Islet of Langerhans (tissue), 1 donor: ENCODE measurements around the gene DOCK8.

Experiments used
- FAIRE-seq: peaks from one replicate; lab custom pipeline; 2011; peaks lifted over from hg19 to GRCh38; lab: Jason Lieb, UNC

The DOCK8 gene

DNA sequence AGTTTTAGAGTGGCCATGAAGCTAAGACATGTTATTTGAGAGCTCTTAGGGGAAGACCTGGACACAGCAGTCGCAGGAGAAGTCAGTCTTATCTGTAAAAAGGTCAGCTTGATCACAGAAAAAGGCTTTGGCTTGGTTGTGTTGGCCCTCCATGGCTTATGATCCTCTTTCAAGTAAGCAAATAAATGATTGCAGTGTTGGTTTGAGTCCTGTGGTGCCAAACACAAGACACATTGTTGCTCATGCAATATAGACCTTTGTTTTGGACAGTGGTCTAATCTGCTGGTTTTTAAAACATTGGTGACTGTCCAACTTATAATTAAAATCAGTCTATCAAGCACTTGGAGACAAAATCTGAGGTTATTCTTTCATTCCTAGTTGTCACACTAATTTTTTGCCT is 54.0 kb downstream of the DOCK8 start:
- no peak for FAIRE-seq

DNA sequence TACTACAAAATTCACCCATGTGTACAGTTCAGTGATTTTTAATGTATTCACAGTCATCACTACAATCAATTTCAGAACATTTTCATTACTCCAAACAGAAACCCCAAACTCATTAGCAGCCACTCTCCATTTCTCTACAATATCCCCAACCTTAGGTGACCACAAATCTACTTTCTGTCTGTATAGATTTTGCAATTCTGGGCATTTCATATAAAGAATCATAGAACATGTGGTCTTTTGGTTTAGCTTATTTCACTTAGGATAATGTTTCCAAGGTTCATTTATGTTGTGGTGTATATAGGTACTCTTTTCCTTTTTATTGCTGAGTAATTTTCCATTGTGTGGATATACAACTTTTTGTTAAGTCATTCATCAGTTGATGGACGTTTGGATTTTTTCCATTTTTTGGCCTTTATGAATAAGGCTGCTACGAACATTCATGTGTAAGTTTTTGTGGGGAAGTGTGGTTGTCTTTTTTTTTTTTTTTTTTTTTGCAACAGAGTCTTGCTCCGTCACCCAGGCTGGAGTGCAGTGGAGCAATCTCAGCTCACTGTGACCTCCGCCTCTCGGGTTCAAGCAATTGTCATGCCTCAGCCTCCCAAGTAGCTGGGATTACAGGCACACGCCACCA is 54.5 kb downstream of the DOCK8 start:
- FAIRE-seq, result no peak

DNA sequence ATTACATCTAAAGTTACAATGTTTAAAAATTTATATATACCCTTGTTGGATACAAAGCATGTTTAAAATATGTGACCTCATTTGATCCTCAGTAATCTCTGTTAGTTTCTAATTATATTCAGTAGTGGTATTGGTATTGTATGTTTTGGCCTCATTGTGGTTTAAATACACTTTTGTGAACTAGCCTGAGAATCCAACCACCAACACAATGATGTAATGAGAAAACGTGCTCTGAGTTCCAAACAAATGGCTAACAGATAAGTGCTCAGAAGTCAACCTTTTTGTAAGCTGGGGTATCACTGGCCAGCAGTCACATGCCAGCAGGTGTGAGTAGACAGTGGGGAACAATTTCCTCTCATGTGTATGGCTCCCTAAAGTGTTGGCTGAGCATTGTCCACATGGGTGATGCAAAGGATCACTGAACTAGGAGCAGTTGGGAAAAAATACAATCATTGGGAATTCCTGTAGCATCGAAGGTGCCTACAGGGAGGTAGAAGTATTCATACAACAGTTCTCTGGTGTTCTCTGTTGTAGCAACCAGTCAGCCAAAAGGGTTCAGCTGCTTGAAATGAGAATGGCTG is 56.1 kb downstream of the DOCK8 start:
- FAIRE-seq, result no peak

DNA sequence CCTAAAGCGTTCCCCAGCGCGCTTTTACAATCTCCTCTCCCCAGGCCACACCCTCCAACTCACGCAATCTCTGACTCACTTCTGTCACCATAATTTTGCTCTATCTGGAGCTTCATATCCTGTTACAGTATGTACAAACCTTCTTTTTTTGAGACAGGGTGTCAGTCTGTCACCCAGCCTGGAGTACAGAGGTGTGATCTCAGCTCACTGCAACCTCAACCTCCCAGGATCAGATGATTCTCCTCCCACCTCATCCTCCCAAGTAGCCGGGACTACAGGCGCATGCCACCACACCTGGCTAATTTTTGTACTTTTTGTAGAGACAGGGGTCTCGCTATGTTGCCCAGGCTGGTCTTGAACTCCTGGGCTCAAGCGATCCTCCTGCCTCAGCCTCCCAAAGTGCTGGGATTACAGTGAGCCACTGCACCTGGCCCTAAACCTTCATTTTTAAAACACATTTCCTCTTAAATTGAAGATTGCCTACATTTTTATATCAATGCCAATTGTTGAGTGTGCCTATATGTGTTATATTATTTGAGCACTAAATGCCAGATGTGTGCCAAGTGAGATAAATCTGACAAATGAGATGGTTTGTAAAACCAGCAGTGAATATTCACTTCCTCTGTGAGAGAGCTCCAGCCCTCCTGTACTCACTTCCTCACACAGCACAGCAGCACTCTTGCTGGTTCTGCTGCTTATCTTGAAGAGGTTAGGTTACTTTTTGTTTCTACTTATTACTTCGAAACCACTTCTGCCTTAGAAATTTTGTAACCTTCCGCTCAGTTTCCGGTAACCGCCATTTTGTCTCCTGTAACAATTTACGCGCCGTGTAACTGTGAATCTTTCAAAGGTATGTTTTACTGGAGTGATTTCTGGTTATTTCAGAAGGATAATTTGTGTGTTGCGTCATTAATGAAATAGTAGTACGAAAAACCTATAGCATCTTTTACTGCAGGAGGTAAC is 57.9 kb downstream of the DOCK8 start:
- no peak for FAIRE-seq

DNA sequence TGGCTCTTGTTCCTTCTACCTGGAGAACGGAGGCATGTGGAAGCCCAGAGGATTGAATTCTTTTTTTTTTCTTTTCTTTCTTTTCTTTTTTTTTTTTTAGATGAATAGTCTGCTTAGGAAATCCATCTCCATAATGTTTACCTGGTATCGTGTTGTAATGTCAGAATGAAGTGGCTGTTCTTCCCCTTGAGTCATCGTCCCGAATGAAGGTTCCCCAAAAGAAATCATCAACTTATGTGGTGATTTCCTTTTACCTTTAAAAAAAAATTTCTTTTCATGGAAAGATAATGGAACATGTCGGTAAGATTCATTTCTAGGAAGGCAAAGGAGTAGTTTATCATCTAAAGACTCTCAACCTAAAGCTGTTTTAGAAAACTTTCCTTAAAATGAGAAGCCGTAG is 59.7 kb downstream of the DOCK8 start:
- FAIRE-seq, result no peak

DNA sequence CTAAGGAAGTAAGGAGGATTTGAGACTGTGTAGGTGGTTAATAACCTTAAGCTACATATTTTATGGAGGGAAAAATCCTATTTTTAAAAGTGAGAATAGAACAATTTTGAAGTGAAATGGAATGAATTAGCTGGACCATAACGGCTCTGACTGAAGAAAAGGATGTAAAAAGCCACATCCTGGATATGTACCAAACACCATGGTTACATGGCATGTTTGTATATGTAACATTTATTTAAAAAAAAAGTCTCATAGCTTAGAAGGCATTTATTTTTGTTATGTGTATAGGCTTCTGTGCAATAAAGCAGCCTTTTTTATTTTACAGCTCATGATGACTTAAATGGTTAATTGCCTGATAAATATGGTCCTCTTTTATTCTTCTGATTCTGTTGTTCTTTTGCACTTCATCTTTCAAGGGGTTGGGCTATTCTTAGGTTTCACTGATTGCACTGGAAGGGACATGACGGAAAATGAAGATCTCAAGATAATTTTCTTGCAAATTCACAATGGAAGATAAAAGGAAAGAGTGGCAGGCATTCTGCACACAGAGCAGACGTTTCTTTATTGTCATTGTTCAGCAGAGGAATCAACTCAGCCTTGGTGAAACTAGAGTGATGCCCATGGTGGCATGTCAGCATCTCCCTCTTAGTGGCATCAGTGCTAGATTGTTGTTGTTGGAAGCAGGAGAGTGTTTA is 63.1 kb downstream of the DOCK8 start:
- no peak for FAIRE-seq

DNA sequence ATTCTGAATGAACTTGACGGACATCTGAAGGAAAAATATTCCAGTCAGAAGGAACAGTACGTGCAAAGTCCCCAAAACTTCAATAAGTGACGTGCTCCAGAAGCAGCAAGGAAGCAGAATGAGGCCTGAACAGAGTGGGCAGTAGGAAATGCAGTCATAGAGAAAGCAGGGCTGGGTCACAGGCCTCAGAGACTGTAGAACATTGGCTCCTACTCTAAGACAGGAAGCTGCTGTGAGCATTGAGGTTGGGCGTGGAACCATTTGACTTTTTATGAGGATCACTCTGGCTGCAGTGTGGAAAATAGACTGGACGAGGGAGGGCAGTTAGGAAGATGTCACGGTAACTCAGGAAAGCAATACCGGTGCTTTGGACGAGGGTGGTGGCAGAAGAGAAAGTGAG is 64.0 kb downstream of the DOCK8 start:
- FAIRE-seq, result no peak

DNA sequence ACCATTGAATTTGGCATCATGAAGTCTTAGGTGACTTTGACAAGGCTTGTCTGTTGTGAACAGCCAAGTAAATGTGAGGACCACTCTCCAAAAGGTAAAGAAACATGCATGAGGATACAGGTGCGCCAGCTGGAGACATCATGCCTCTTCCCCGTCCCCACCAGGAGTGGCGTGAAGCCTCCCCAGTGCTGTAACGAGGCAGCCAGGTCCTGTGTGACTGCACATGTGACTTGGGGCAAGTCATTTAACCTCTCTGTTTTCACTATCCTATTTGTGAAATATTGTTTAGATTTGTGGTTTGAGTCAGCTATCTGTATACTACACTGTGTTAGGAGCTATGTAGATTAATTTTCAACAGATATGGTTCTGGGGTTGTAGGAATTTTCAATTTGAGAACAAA is 65.0 kb downstream of the DOCK8 start:
- FAIRE-seq, result no peak

DNA sequence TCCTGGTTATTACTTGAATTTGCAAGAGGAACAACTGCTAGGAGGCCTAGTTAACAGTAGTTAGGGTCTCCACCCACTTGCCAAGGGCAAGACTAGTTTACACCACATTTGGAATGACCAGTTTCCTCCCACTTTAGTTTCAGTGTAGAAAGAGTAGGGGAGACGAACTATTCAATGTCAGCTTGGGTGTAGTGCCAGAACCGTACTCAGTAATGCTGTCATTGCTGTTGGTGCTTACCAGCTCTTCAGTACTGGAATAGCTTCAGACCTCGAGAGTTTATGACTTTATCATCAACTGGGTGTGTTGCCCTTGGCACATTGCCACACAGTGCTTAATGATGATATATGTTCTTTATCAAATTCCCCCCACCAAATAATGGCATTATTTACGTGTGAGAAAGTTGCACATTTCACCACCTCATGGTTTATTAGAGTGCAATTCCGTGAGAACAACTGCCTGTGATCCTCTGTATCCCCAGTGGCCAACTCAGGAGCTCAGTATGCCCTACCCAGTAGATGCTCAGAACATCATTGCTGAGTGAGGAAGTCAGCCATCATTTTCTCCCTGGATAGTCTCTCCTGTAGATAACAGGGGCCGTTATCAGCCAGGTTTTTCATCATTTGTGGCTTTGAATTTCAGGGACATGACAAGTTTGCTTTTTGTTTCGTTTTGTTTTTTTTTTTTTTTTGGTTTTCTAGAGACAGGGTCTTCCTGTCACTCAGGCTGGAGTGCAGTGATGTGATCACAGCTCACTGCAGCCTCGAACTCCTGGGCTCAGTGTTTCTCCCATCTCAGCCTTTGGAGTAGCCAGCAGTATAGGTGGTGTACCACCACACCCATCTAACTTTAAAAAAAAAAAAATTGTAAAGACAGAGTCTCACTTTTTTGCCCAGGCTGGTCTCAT is 67.3 kb downstream of the DOCK8 start:
- no peak for FAIRE-seq

DNA sequence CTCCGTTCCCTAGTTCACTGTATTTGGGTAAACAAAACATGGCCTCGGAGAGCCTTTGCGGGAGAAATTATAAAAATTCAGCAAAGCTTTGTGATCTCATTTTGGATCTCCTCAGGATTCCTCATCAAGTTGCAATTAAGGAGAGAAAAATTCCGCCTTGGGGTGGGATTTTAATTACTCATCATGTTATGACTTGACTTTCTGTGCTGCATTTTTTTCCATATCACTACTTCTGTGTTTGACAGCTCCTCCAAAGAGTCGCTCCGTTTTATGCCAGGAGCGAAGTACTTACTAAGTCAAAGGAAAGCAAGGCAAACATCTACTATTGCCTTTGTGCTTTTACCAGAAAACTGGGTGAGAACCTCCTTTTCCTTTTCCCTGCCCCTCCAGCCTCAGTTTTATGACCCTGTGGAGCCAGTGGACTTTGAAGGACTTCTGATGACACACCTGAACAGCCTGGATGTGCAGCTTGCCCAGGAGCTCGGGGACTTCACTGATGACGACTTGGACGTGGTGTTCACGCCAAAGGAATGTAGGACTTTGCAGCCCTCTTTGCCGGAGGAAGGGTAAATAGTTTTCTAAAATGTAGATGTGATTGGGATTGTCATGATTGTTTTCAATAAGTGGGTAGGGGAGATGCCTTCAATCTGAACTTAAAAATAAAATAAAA is 71.5 kb downstream of the DOCK8 start:
- no peak for FAIRE-seq

DNA sequence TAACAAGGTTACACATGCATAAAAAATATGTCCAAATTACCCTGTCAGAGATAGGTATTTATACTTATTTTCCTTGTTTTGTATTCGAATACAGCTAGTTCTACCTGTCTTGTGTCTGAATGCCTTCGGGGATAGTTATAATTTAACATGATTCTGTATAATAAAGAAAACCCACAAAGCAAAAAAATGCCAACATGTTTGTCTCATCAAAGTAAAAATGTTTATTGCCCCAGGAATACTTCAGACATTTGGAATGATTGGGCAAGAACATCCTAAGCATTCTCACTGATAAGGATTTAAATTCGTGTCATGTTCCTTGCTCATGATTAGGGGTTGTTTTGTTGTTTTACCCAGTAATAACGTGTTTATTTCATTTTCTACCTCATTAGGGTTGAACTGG is 74.5 kb downstream of the DOCK8 start:
- FAIRE-seq, result no peak

DNA sequence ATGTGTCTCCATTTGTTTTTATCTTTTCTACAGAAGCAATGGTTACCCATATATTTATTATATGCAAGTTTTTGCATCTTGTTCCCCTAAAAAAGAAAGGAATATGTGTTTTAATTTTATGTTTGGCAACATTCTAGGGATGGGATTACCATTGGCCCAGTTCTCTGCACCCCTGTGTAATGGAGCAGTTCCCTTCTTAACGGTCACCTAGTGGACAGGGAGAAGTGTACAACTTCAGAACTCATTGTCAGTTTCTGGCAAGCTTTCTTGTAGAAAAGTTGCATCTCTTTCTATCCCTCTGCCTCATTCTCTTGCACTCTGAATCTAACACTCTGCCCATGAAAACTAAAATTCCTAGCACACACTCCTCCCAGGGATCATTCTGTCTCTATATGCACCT is 78.2 kb downstream of the DOCK8 start:
- FAIRE-seq, result no peak

DNA sequence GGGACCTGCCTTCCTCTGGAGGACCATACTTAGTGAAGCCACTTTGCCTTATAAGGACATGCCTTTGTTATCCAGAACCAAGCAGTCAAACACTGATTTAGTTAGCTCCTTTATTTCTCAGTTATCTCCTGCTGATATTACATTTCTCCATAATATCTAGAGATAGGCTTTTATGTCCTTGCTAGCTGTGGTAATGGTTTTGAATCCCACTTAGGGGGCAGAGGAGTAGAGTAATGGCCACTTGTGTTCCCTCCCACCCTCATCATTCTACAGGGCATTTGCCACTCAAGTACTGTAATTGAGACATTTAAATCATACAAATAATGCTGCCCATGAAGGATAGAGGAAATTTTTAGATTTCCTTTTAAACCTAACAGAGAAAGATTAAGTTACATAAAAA is 80.9 kb downstream of the DOCK8 start:
- FAIRE-seq, result no peak

DNA sequence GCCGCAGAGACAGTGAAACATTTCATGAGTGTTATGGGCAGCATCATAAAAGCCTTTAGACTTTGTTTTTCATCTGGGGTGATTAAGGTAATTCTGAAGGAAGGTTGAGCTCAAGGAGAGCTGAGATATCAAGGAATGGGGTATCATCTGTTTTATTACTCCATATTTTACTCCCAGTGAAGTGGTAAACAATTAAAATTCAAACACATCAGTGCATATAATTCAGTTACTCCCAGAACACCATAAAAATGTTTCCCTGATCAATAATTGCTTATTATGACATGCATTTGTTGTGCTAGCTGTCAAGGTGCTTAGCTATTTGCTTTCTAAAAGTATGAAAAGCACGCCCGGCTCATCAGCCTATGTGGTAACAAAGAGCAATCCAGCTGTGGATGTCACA is 81.7 kb downstream of the DOCK8 start:
- FAIRE-seq, result no peak

DNA sequence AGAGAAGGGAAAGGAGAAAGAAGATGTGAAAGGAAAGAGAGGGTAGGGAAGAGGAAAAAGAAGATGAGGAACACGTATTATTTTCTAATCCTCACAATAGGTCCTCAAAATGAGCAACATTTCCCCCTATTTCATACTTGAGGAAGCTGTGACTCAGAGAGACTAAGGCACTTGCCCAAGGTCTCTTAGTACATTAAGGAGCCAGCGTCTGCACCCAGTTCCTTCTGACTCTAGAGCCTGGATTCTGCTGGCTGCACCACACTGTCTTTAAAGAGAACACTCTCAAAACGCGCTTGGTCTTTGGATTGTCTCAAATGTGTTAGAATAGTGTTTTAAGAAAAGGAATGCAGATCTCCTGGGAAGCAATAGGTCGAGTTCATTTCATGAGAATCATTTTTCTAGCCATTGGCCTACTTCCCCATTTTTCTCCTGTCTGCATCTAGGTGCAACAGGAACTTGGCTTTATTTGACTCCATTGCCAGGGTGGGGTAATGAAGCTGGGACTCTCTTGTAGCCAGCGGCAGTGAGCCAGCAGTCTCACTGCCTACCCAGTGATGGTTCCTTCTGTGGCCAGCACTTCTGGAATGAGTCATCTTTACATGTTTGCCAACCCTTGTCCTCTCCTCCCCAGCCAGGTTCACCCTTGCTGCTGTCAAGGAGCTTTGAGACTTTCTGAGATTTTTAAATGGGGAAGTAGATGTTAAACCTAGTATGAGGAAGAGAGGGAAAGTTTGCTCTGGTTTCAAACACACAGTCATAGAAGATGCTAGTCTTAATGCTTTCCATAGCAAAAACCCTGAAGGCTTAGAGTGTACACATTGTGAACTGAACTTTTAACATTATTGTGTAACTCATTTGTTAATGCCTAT is 82.7 kb downstream of the DOCK8 start:
- no peak for FAIRE-seq

DNA sequence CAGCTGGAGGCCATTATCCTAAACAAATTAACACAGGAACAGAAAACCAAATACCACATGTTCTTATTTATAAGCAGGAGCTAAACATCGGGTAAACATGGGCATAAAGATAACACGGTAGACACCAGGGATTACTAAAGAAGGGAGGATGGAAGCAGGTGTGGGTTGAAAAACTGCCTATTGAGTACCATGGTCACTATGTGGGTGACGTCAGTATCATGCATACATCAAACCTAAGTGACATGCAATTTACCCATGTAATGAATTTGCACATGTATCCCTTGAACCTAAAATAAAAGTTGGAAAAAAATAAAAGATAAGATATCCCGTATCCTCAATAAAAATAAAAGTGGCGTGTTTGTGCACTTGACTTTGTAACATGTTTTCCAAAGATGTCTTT is 88.8 kb downstream of the DOCK8 start:
- FAIRE-seq, result no peak

DNA sequence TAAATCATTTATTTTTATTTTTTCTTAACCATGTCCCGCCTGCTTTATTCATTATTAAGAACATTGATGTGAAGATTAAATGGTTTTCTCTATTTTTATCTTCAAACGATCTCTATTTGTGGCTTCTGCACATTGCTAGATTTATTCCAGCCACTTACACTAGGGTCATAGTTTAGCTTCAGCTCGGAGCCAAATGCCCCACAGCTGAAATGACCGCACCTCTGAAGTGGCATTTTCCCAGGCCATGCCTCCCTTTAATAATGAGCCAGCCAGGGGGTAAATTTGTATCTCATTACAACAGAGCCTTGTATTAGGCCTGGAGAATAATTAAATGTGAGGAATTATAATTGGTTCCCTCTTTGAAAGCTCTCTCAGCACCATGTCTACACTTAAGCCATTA is 89.4 kb downstream of the DOCK8 start:
- no peak for FAIRE-seq

DNA sequence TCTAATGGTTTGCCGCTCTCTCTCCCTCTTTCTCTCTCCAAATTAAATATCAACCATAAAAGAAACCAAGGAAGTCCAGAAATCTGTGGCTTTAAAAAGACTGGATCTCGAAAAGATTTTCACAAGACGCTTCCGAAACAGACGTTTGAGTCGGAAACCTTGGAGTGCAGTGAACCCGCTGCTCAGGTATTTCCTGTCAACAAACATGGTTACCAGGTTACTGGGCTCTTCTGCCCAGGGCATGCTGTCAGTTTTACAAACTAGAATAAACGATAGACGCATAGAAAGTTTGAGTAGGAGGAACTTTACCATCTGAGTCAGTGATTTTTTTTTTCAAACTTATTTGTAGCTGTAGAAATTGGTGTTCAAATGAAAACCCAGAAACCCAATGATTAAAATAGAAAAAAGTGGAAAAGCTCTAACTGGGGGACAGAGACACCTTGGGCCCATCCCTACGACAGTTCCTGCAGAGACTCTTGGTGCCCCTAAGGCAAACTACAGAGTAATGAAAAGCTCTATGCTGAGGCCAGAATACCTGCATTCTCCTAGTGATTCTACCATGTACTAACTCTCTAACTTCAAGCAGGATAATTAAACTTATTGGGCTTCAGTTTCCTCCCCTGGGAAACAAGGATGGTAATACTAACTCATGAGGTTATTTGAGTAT is 90.0 kb downstream of the DOCK8 start:
- FAIRE-seq, result no peak

DNA sequence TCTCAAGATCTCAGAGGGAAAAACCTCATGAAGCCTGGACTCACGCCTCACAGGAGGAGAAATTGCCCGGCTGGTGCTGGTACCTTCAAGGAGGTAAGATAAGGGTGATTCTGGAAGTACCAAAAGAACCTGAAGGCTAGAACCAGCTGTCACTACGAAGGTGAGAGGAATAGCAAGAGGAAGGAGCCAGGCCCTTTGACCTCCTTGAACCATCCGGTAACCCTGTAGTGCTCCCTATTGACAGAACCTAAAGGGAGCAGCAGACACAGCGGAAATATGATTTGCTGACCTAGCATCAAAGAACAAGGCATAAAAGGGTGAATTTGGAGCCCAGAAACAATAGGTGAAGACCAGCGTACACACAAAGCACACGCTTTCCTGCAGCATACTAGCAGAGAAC is 92.2 kb downstream of the DOCK8 start:
- no peak for FAIRE-seq

DNA sequence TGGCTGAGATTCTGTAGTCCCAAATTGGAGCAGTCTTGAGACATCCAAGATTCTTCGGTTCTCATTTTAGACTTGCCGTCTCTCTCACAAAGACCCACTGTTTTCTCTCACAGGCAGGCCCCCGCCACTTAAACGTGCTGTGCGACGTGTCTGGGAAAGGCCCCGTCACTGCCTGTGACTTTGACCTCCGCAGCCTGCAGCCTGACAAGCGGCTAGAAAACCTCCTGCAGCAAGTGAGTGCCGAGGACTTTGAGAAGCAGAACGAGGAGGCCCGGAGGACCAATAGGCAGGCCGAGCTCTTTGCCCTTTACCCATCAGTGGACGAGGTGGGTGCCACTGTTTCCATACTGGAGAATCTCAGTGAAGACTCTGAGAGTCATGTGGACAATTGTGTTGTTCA is 97.2 kb downstream of the DOCK8 start:
- FAIRE-seq, result no peak
